ENCODE measurements around the gene ELMO2. TPM values are rescaled to one million over a fixed set of nuclear protein-coding genes. Genes with fewer than 3 reads are reported as not detected.

ELMO2 gene
- total RNA-seq, 3 donors from 2014 or later (not counting 1 experiment from before 2014, with no cell fraction given) = 108 to 156 (median 142) TPM

GRCh38 chr20:46433051-46433450, 26.6 kb upstream of the ELMO2 start:
- intact Hi-C loops (cut with micrococcal nuclease) = no loop called here
- no peaks in the 10 kb centered on the region for H3K9me3 ChIP-seq (ENCODE audit: control insufficient read depth, insufficient read depth, low read length)
- TF ChIP-seq CTCF (IDR thresholded peaks at IDR 0.05) = no peak
- Mint-ChIP-seq H3K9me3 (no peaks in the 10 kb centered on the region), H3K27ac (no peak overlapping the region), H3K4me3 (no peak overlapping the region), H3K27me3 (ENCODE audit: low read depth in 2 of 2) (peaks cover 18 to 47% of the 10 kb centered on the region in 2 donors), H3K4me1 (no peaks in the 10 kb centered on the region), H3K36me3 (no peaks in the 10 kb centered on the region)
- no peak overlapping the region for H3K4me3 ChIP-seq (ENCODE audit: low read length)
- ATAC-seq (no peak), DNase-seq (no peak)
- H3K27me3 ChIP-seq (ENCODE audit: control insufficient read depth, insufficient read depth, low read length) = no peaks in the 10 kb centered on the region
- H3K27ac ChIP-seq (ENCODE audit: low read length) = no peak overlapping the region
- H3K36me3 ChIP-seq (ENCODE audit: control insufficient read depth, insufficient read depth, low read length) = no peaks in the 10 kb centered on the region
- 95% methylated on average over 8 of the region's 8 CpGs for WGBS (ENCODE audit: insufficient coverage)
- no peaks in the 10 kb centered on the region for H3K4me1 ChIP-seq (ENCODE audit: control insufficient read depth, insufficient read depth, low read length)

- Histone ChIP-seq H3K4me1 (ENCODE audit: control insufficient read depth, insufficient read depth, low read length) (no peaks in the 10 kb centered on the region), H3K9me3 (ENCODE audit: control insufficient read depth, insufficient read depth, low read length) (no peaks in the 10 kb centered on the region), H3K27me3 (ENCODE audit: control insufficient read depth, insufficient read depth, low read length) (peaks cover 2% of the 10 kb centered on the region), H3K36me3 (ENCODE audit: control insufficient read depth, insufficient read depth, low read length) (no peaks in the 10 kb centered on the region), H3K27ac (ENCODE audit: low read length) (no peak overlapping the region), H3K4me3 (ENCODE audit: low read length) (no peak overlapping the region)
- Mint-ChIP-seq H3K27me3 (ENCODE audit: low read depth in 2 of 2) (peaks cover 28 to 66% of the 10 kb centered on the region in 2 donors), H3K27ac (no peak overlapping the region), H3K36me3 (no peaks in the 10 kb centered on the region), H3K4me3 (no peak overlapping the region), H3K4me1 (no peaks in the 10 kb centered on the region), H3K9me3 (no peaks in the 10 kb centered on the region)
- no peak for TF ChIP-seq CTCF (IDR thresholded peaks at IDR 0.05)
- DNase-seq (no peak), ATAC-seq (no peak)
- WGBS (ENCODE audit: insufficient coverage) = 91% methylated on average over 15 of the region's 15 CpGs
- intact Hi-C loops (cut with micrococcal nuclease) = no loop called here
Measured at GRCh38 chr20:46430921-46431712, 24.7 kb upstream of the ELMO2 start.

GRCh38 chr20:46427384-46427783, 21.0 kb upstream of the ELMO2 start:
- no peak overlapping the region for H3K27ac Mint-ChIP-seq
- H3K9me3 Mint-ChIP-seq = no peaks in the 10 kb centered on the region
- H3K4me1 ChIP-seq (ENCODE audit: control insufficient read depth, insufficient read depth, low read length) = no peaks in the 10 kb centered on the region
- no peaks in the 10 kb centered on the region for H3K36me3 Mint-ChIP-seq
- intact Hi-C loops (cut with micrococcal nuclease) = no loop called here
- ATAC-seq = no peak
- no peaks in the 10 kb centered on the region for H3K4me1 Mint-ChIP-seq
- peaks cover 35 to 79% of the 10 kb centered on the region in 2 donors for H3K27me3 Mint-ChIP-seq (ENCODE audit: low read depth in 2 of 2)
- no peaks in the 10 kb centered on the region for H3K9me3 ChIP-seq (ENCODE audit: control insufficient read depth, insufficient read depth, low read length)
- no peak overlapping the region for H3K27ac ChIP-seq (ENCODE audit: low read length)
- TF ChIP-seq CTCF (IDR thresholded peaks at IDR 0.05) = no peak
- no peak for DNase-seq
- H3K4me3 Mint-ChIP-seq = no peak overlapping the region
- H3K36me3 ChIP-seq (ENCODE audit: control insufficient read depth, insufficient read depth, low read length) = no peaks in the 10 kb centered on the region
- no peak overlapping the region for H3K4me3 ChIP-seq (ENCODE audit: low read length)
- H3K27me3 ChIP-seq (ENCODE audit: control insufficient read depth, insufficient read depth, low read length) = peaks cover 2% of the 10 kb centered on the region

Data from natural killer cell (primary cell).